Tibial nerve (tissue), 3 donors: ENCODE results near the gene BMP7.

ENCODE experiments used
- POLR2A ChIP-seq, 2 donors: fragments of 450-650 bp; IDR thresholded peaks; one replicate each; pipeline ENCODE4 v1.6.1; 2017; ENCODE audit warnings: antibody characterized with exemption in 2 of 2, mild to moderate bottlenecking in 2 of 2, moderate library complexity in 2 of 2
- TF ChIP-seq, protein P1 (sequence below), 5 experiments: fragments of 200-600 bp in 3 of 5; fragments of 450-650 bp in 2 of 5; sonication (generic) in 3 of 5; IDR thresholded peaks; one replicate each; pipeline ENCODE4 v1.5.1; 2016 to 2019; ENCODE audit warnings: antibody characterized with exemption in 5 of 5, mild to moderate bottlenecking in 3 of 5, moderate library complexity in 2 of 5

DNA sequence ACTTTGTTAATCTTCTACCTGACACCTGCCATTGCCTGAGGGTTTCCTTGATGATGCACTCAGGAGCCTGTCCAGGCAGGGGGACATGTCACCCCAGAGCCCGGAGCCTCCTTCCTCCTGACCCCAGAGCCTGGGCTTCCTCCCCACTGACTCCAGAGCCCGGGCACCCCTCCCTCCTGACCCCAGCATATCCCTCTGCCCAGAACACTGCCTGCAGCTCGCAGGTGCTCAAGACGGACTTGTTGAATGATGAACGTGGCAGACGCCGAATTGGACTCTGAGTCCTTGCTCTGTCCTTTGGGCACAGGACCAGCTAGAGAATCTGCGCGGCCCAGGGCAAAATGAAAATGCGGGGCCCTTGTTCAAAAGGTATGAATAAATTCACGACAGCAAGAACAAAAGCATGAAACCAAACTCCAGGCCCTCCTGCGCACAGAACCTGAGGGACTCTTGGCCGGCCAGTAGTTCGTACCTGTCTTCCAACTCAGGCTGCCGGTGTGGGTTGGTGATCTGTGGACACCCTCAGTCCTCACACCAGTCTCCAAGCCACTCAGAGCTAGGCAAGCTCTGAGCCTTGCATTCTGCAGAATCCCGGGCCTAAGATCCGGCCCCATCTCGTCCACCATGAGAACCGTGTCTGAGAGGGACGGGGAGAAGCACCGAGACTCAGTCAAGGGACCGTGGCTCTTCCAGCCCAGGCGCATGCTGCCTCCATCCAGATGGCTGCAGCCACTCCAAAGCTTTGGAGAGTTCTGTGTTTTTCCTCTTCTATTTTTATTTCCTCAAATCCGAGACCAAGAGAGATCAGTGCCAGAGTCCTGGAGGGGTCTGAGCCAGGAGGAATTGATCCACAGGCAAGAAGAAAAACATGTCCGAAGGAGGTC lies 104.7 kb downstream of the BMP7 start:
- TF ChIP-seq POLR2A (IDR thresholded peaks at IDR 0.05), result no peak
- TF ChIP-seq, protein P1, sequence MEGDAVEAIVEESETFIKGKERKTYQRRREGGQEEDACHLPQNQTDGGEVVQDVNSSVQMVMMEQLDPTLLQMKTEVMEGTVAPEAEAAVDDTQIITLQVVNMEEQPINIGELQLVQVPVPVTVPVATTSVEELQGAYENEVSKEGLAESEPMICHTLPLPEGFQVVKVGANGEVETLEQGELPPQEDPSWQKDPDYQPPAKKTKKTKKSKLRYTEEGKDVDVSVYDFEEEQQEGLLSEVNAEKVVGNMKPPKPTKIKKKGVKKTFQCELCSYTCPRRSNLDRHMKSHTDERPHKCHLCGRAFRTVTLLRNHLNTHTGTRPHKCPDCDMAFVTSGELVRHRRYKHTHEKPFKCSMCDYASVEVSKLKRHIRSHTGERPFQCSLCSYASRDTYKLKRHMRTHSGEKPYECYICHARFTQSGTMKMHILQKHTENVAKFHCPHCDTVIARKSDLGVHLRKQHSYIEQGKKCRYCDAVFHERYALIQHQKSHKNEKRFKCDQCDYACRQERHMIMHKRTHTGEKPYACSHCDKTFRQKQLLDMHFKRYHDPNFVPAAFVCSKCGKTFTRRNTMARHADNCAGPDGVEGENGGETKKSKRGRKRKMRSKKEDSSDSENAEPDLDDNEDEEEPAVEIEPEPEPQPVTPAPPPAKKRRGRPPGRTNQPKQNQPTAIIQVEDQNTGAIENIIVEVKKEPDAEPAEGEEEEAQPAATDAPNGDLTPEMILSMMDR (IDR thresholded peaks at IDR 0.05), result no peak
